ENCODE measurements around the gene TRA2A. TPM values are rescaled to one million over a fixed set of nuclear protein-coding genes. Genes with fewer than 3 reads are reported as not detected.

Gene TRA2A
- total and polyA plus RNA-seq, 10 of the 15 experiments (the other 5 are each of a cell fraction or from before 2014, with no cell fraction given) = 25.0 to 224 (median 91.3) TPM

DNA sequence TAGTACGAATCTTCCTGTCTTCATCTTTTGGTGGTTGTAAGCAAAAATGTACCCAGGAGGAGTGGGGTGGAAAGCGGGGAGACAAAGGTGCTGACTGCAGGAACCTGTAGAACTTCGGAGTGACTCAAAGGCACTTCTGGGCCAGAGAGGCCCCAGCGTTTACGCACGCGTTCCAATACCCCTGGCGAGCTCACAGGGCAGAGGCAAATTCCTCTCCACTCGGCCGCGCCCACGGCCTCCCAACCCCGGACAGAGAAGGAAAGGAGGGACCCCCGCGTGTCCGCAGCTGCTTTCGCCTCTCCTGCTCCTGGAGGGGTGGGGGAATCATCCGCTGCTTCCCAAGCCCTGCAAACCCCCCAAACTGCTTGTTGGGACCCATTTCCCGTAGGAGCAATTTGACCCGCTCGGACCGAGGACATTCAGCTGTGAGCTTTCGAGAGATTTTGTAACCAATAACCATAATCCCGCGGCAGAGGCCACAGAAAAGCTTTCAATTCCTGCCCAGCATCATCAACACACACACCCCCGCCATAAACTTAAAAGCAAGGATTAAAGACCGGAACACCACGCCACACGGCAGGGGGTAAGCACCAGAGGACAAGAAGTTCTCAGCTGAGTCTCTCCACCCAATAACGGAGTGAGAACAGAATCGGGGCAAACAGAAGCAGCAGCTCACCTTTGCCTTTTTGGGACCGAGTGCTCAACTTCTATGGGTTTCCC lies 63.8 kb downstream of the TRA2A start (continued):
- TF ChIP-seq, protein P1, sequence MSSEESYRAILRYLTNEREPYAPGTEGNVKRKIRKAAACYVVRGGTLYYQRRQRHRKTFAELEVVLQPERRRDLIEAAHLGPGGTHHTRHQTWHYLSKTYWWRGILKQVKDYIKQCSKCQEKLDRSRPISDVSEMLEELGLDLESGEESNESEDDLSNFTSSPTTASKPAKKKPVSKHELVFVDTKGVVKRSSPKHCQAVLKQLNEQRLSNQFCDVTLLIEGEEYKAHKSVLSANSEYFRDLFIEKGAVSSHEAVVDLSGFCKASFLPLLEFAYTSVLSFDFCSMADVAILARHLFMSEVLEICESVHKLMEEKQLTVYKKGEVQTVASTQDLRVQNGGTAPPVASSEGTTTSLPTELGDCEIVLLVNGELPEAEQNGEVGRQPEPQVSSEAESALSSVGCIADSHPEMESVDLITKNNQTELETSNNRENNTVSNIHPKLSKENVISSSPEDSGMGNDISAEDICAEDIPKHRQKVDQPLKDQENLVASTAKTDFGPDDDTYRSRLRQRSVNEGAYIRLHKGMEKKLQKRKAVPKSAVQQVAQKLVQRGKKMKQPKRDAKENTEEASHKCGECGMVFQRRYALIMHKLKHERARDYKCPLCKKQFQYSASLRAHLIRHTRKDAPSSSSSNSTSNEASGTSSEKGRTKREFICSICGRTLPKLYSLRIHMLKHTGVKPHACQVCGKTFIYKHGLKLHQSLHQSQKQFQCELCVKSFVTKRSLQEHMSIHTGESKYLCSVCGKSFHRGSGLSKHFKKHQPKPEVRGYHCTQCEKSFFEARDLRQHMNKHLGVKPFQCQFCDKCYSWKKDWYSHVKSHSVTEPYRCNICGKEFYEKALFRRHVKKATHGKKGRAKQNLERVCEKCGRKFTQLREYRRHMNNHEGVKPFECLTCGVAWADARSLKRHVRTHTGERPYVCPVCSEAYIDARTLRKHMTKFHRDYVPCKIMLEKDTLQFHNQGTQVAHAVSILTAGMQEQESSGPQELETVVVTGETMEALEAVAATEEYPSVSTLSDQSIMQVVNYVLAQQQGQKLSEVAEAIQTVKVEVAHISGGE (CRISPR knock-in tag; IDR thresholded peaks at IDR 0.05) = no peak
- no peak for TF ChIP-seq NR2C1 (IDR thresholded peaks at IDR 0.05)
- no peak for TF ChIP-seq MTA3 (IDR thresholded peaks at IDR 0.05; ENCODE audit: borderline replicate concordance, low read length)
- TF ChIP-seq BMI1 (IDR thresholded peaks at IDR 0.05; ENCODE audit: borderline replicate concordance) = no peak
- TF ChIP-seq FOXK2 (IDR thresholded peaks at IDR 0.05) = no peak
- TF ChIP-seq, protein P2, sequence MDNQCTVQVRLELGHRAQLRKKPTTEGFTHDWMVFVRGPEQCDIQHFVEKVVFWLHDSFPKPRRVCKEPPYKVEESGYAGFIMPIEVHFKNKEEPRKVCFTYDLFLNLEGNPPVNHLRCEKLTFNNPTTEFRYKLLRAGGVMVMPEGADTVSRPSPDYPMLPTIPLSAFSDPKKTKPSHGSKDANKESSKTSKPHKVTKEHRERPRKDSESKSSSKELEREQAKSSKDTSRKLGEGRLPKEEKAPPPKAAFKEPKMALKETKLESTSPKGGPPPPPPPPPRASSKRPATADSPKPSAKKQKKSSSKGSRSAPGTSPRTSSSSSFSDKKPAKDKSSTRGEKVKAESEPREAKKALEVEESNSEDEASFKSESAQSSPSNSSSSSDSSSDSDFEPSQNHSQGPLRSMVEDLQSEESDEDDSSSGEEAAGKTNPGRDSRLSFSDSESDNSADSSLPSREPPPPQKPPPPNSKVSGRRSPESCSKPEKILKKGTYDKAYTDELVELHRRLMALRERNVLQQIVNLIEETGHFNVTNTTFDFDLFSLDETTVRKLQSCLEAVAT (IDR thresholded peaks at IDR 0.05) = 0 out of 2 replicates have a peak, but pooled peaks have one; percentile 57
- TF ChIP-seq, protein P3, sequence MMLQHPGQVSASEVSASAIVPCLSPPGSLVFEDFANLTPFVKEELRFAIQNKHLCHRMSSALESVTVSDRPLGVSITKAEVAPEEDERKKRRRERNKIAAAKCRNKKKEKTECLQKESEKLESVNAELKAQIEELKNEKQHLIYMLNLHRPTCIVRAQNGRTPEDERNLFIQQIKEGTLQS (IDR thresholded peaks at IDR 0.05; ENCODE audit: borderline replicate concordance, extremely low read depth, low read depth, low read length) = no peak
- no peak for TF ChIP-seq GABPA (IDR thresholded peaks at IDR 0.05; ENCODE audit: low read depth)
- TF ChIP-seq STAT3 (IDR thresholded peaks at IDR 0.05; ENCODE audit: low read depth, low read length) = no peak
- TF ChIP-seq SREBF1 (IDR thresholded peaks at IDR 0.05; ENCODE audit: low read length) = no peak
- TF ChIP-seq ASH2L (IDR thresholded peaks at IDR 0.05; ENCODE audit: borderline replicate concordance, low read depth) = no peak
- no peak for TF ChIP-seq CBX5 (IDR thresholded peaks at IDR 0.05; ENCODE audit: low read depth)
- TF ChIP-seq NFIC (IDR thresholded peaks at IDR 0.05; ENCODE audit: low read depth, low read length) = no peak; the same call in 1 of the 2 replicates
- TF ChIP-seq MTA2 (IDR thresholded peaks at IDR 0.05; ENCODE audit: low read depth) = no peak
- TF ChIP-seq ZNF24 (IDR thresholded peaks at IDR 0.05) = no peak
- TF ChIP-seq SREBF2 (IDR thresholded peaks at IDR 0.05; ENCODE audit: low read length) = no peak
- no peak for TF ChIP-seq HDGF (IDR thresholded peaks at IDR 0.05)
- no peak for TF ChIP-seq NFXL1 (IDR thresholded peaks at IDR 0.05; ENCODE audit: borderline replicate concordance)

Data from GM12878 (cell line).